HG02678 (cell line): ENCODE results near the gene METTL13.

Experiments
- ATAC-seq: cut with Tn5 transposase; IDR thresholded peaks from one replicate; pipeline ENCODE4 v1.9.1; 2021; ENCODE audit warnings: mild to moderate bottlenecking, moderate library complexity; ENCODE audit not compliant: unreplicated experiment

The METTL13 gene

GRCh38 chr1:171844381-171844780, 62.9 kb downstream of the METTL13 start:
- no peak for ATAC-seq

DNA sequence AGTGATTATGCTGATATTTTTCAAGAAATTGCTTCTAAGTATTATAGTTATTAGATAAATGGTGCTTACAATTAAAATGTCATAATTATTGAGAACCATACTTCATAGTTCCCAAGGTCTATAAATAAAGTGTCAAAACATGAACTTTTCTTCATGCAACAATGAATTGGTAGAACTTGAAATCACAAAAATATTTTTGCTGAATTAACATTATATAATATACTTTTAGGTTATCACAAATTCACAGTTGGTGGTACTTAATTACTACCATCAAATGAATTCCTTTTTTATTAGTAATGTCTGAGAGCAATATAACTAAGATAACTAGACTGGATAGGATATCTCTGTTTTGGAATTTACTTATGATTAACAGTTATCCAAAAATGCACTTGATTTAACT, 64.5 kb downstream of the METTL13 start:
- no peak for ATAC-seq
